Erythroblast (primary cell): Measurements from ENCODE around the gene SH2D1A.
"Not testable (repeated sequence)": the region's sequence is repeated elsewhere in the genome, so short reads cannot be mapped to it uniquely, and the experiment has no call there.

Experiments used
- DNase-seq, 2 experiments: peaks; one replicate each; lab custom pipeline; 2025; lab: John Stamatoyannopoulos, UW
- GATA1 ChIP-seq: IDR thresholded peaks from 2 replicates; pipeline ENCODE4 v1.6.1; 2011; ENCODE audit warnings: low read depth, mild to moderate bottlenecking, control low read depth, low read length, moderate library complexity
- POLR2A ChIP-seq: IDR thresholded peaks from 2 replicates; pipeline ENCODE4 v1.6.1; 2011; ENCODE audit warnings: mild to moderate bottlenecking, low read length

The SH2D1A gene

GRCh38 chrX:124383354-124383753, 37.0 kb downstream of the SH2D1A start:
- no peak for DNase-seq
- TF ChIP-seq POLR2A (no peak), GATA1 (no peak)

GRCh38 chrX:124386401-124386800, 40.0 kb downstream of the SH2D1A start:
- no peak for DNase-seq
- no peak for TF ChIP-seq GATA1
- no peak for TF ChIP-seq POLR2A

- DNase-seq: peak; percentile 64 to 79
- TF ChIP-seq POLR2A: no peak
Observed at GRCh38 chrX:124388562-124388961, 42.2 kb downstream of the SH2D1A start.

- no peak for DNase-seq
- TF ChIP-seq GATA1: no peak
- TF ChIP-seq POLR2A: no peak
Observed at GRCh38 chrX:124392794-124393193, 46.4 kb downstream of the SH2D1A start.

- no peak for DNase-seq
- TF ChIP-seq GATA1 (no peak), POLR2A (no peak)
Observed at GRCh38 chrX:124393238-124393637, 46.9 kb downstream of the SH2D1A start.

- TF ChIP-seq GATA1 (no peak), POLR2A (no peak)
- no peak for DNase-seq
Observed at GRCh38 chrX:124393659-124394058, 47.3 kb downstream of the SH2D1A start.

GRCh38 chrX:124395145-124395880, 49.0 kb downstream of the SH2D1A start:
- DNase-seq: no peak
- TF ChIP-seq POLR2A (no peak), GATA1 (no peak)

- TF ChIP-seq POLR2A (no peak), GATA1 (no peak)
- DNase-seq: no peak
Observed at GRCh38 chrX:124401696-124402095, 55.3 kb downstream of the SH2D1A start.

GRCh38 chrX:124405868-124406267, 59.5 kb downstream of the SH2D1A start:
- TF ChIP-seq GATA1: no peak
- no peak for TF ChIP-seq POLR2A

GRCh38 chrX:124406294-124407014, 60.1 kb downstream of the SH2D1A start:
- no peak for TF ChIP-seq POLR2A
- TF ChIP-seq GATA1: no peak
- DNase-seq: peak; percentile 47 to 68

More at GRCh38 chrX:124405868-124406267, 59.5 kb downstream of the SH2D1A start:
- no peak for DNase-seq

- TF ChIP-seq POLR2A: no peak
- no peak for TF ChIP-seq GATA1
- DNase-seq: no peak
Observed at GRCh38 chrX:124407226-124407625, 60.9 kb downstream of the SH2D1A start.

- not testable (repeated sequence) for DNase-seq
Observed at GRCh38 chrX:124408380-124408779, 62.0 kb downstream of the SH2D1A start.

- TF ChIP-seq GATA1 (no peak), POLR2A (no peak)
- no peak for DNase-seq
Observed at GRCh38 chrX:124413244-124413643, 66.9 kb downstream of the SH2D1A start.

- no peak for TF ChIP-seq POLR2A
- TF ChIP-seq GATA1: no peak
- DNase-seq: no peak
Observed at GRCh38 chrX:124414281-124414680, 67.9 kb downstream of the SH2D1A start.
